H1 (cell line): ENCODE measurements around the gene PPP2R3B. TPM values are rescaled to one million over a fixed set of nuclear protein-coding genes. Genes with fewer than 3 reads are reported as not detected.

ENCODE experiments used
- CTCF ChIA-PET: fragments of 300-600 bp; sonication (Branson Sonifier 250); formaldehyde crosslinking; loops from one replicate; lab custom pipeline; 2021; ENCODE audit not compliant: partially characterized antibody; lab: Charles Lee
- POLR2A ChIA-PET: fragments of 300-600 bp; sonication (Branson Sonifier 250); formaldehyde crosslinking; loops from one replicate; lab custom pipeline; 2021; ENCODE audit warnings: inconsistent platforms; ENCODE audit not compliant: partially characterized antibody; lab: Charles Lee
- DNase-seq, 2 experiments: peaks; one replicate each; pipeline versions ENCODE4 v3.0.0 to v3.0.0-alpha.2; 2010 to 2022; ENCODE audit warnings: low spot score in 2 of 2, low read depth in 1 of 2, mixed read lengths in 1 of 2
- FAIRE-seq: peaks from 2 replicates; lab custom pipeline; 2011; peaks lifted over from hg19 to GRCh38; lab: Jason Lieb, UNC
- H2AFZ ChIP-seq: 2 replicates; pipeline ENCODE4 v1.8.1; 2012; ENCODE audit warnings: low read length, inconsistent platforms
- H2AK5ac ChIP-seq: 2 replicates; pipeline ENCODE4 v1.6.1; 2013; ENCODE audit warnings: low read depth, low read length
- H2BK120ac ChIP-seq: replicated peaks from 2 replicates; pipeline ENCODE3; 2013; ENCODE audit warnings: low read depth, low read length, inconsistent platforms
- H2BK12ac ChIP-seq: 2 replicates; pipeline ENCODE4 v1.6.1; 2013; ENCODE audit warnings: low read depth, low read length
- H2BK15ac ChIP-seq: 2 replicates; pipeline ENCODE4 v1.6.1; 2013; ENCODE audit warnings: low read length
- H2BK20ac ChIP-seq: 2 replicates; pipeline ENCODE4 v1.6.1; 2013; ENCODE audit warnings: low read length
- H2BK5ac ChIP-seq: 2 replicates; pipeline ENCODE4 v1.6.1; 2013; ENCODE audit warnings: low read depth, low read length
- H3K14ac ChIP-seq: 2 replicates; pipeline ENCODE4 v1.6.1; 2013; ENCODE audit warnings: inconsistent platforms; ENCODE audit not compliant: insufficient read length
- H3K18ac ChIP-seq: 2 replicates; pipeline ENCODE4 v1.6.1; 2013; ENCODE audit warnings: low read length; ENCODE audit errors: extremely low read depth
- H3K23ac ChIP-seq: 2 replicates; pipeline ENCODE4 v1.6.1; 2013; ENCODE audit warnings: inconsistent platforms; ENCODE audit not compliant: insufficient read length
- H3K23me2 ChIP-seq: 2 replicates; pipeline ENCODE4 v1.6.1; 2013; ENCODE audit warnings: low read depth, low read length
- H3K27ac ChIP-seq: 2 replicates; pipeline ENCODE4 v1.6.1; 2011; ENCODE audit warnings: low read depth, low read length, inconsistent platforms
- H3K27me3 ChIP-seq, 4 experiments: replicated peaks in 1 of 4; 1 replicate in 1 of 4; 2 replicates in 3 of 4; pipeline versions ENCODE4 v1.6.1 to v1.8.1; 2011 to 2013; ENCODE audit warnings: low read length in 3 of 4, mild to moderate bottlenecking in 3 of 4, inconsistent platforms in 2 of 4, mixed read lengths in 2 of 4, moderate library complexity in 1 of 4; ENCODE audit not compliant: control insufficient read depth in 3 of 4, insufficient read depth in 3 of 4; ENCODE audit errors: extremely low read depth in 1 of 4
- H3K36me3 ChIP-seq, 4 experiments: 2 replicates each; pipeline versions ENCODE4 v1.6.1 to v1.8.1; 2011 to 2013; ENCODE audit warnings: mild to moderate bottlenecking in 4 of 4, low read length in 3 of 4, moderate library complexity in 2 of 4, control low read depth in 1 of 4, inconsistent platforms in 1 of 4; ENCODE audit not compliant: insufficient read depth in 4 of 4, control insufficient read depth in 2 of 4
- H3K4ac ChIP-seq: replicated peaks from 2 replicates; pipeline ENCODE3; 2013; ENCODE audit warnings: low read length, low read depth, mixed read lengths, inconsistent platforms; ENCODE audit not compliant: insufficient read length
- H3K4me1 ChIP-seq, 4 experiments: replicated peaks in 1 of 4; 1 replicate in 1 of 4; 2 replicates in 3 of 4; pipeline versions ENCODE4 v1.6.1 to v1.8.1; 2011 to 2013; ENCODE audit warnings: low read length in 3 of 4, inconsistent platforms in 2 of 4, mixed read lengths in 1 of 4; ENCODE audit not compliant: insufficient read depth in 4 of 4, control insufficient read depth in 3 of 4
- H3K4me2 ChIP-seq, 2 experiments: 2 replicates each; pipeline versions ENCODE4 v1.6.1 to v1.8.1; 2011 to 2013; ENCODE audit warnings: low read depth in 2 of 2, low read length in 2 of 2, control low read depth in 1 of 2, inconsistent platforms in 1 of 2, mild to moderate bottlenecking in 1 of 2; ENCODE audit not compliant: insufficient read depth in 1 of 2
- H3K4me3 ChIP-seq, 4 experiments: fragments of 200-600, 300-600 bp in 1 of 4; sonication (generic), shearing (Covaris generic), sonication (Bioruptor Twin) in 1 of 4; 2 replicates each; pipeline versions ENCODE4 v1.5.1 to v1.8.1; 2011 to 2016; ENCODE audit warnings: low read length in 4 of 4, low read depth in 3 of 4, control low read depth in 2 of 4, inconsistent platforms in 2 of 4, mild to moderate bottlenecking in 2 of 4, mixed read lengths in 1 of 4, moderate library complexity in 1 of 4; ENCODE audit not compliant: insufficient read depth in 2 of 4; ENCODE audit errors: extremely low read depth in 1 of 4
- H3K56ac ChIP-seq: replicated peaks from 2 replicates; pipeline ENCODE3; 2013; ENCODE audit warnings: low read depth, mild to moderate bottlenecking, mixed read lengths, low read length, inconsistent platforms; ENCODE audit not compliant: insufficient read length
- H3K79me1 ChIP-seq: 2 replicates; pipeline ENCODE4 v1.6.1; 2013; ENCODE audit warnings: low read depth, low read length, control low read depth
- H3K79me2 ChIP-seq, 2 experiments: 2 replicates each; pipeline versions ENCODE4 v1.6.1 to v1.8.1; 2012 to 2013; ENCODE audit warnings: low read length in 2 of 2, mild to moderate bottlenecking in 2 of 2, inconsistent platforms in 1 of 2; ENCODE audit not compliant: insufficient read depth in 2 of 2, control insufficient read depth in 1 of 2
- H3K9ac ChIP-seq, 4 experiments: replicated peaks in 1 of 4; 1 replicate in 1 of 4; 2 replicates in 3 of 4; pipeline versions ENCODE4 v1.6.1 to v1.8.1; 2011 to 2013; ENCODE audit warnings: low read depth in 3 of 4, low read length in 3 of 4, control low read depth in 2 of 4, mild to moderate bottlenecking in 2 of 4, moderate library complexity in 2 of 4, inconsistent platforms in 1 of 4; ENCODE audit errors: extremely low read depth in 1 of 4
- H3K9me3 ChIP-seq, 2 experiments: 2 replicates each; pipeline versions ENCODE4 v1.6.1 to v1.8.1; 2012 to 2013; ENCODE audit warnings: mild to moderate bottlenecking in 2 of 2, moderate library complexity in 2 of 2, control low read depth in 1 of 2, inconsistent platforms in 1 of 2, low read depth in 1 of 2, low read length in 1 of 2, mixed read lengths in 1 of 2; ENCODE audit not compliant: insufficient read depth in 2 of 2
- H4K20me1 ChIP-seq, 2 experiments: replicated peaks in 1 of 2; 2 replicates each; pipeline versions ENCODE3 to v1.8.1; 2011 to 2013; ENCODE audit warnings: inconsistent platforms in 2 of 2, low read length in 2 of 2, mild to moderate bottlenecking in 1 of 2; ENCODE audit not compliant: insufficient read depth in 2 of 2, control insufficient read depth in 1 of 2
- H4K5ac ChIP-seq: 2 replicates; pipeline ENCODE4 v1.6.1; 2013; ENCODE audit warnings: low read length, low read depth, mixed read lengths, inconsistent platforms; ENCODE audit not compliant: insufficient read length
- H4K8ac ChIP-seq: 2 replicates; pipeline ENCODE4 v1.8.0; 2013; ENCODE audit warnings: mild to moderate bottlenecking, moderate library complexity, low read length, inconsistent platforms; ENCODE audit not compliant: insufficient read depth; ENCODE audit errors: extremely low read depth
- H4K91ac ChIP-seq: replicated peaks from 2 replicates; pipeline ENCODE3; 2013; ENCODE audit warnings: low read length, mixed read lengths, inconsistent platforms; ENCODE audit not compliant: insufficient read length
- CTCF ChIP-seq, 3 experiments: IDR thresholded peaks; 1 replicate in 2 of 3; 2 replicates in 1 of 3; pipeline versions ENCODE4 v1.5.1 to v1.6.1; 2011; ENCODE audit warnings: low read length in 3 of 3, mild to moderate bottlenecking in 3 of 3, inconsistent platforms in 2 of 3, low read depth in 1 of 3, moderate library complexity in 1 of 3; ENCODE audit not compliant: insufficient read depth in 1 of 3; ENCODE audit errors: control extremely low read depth in 1 of 3
- WGBS, 2 experiments: shearing (Covaris generic) in 1 of 2; methylation state at CpG; one replicate each; pipeline versions ENCODE4 v1.1.6 to v1.1.7; 2013 to 2015; ENCODE audit warnings: low lambda C conversion rate in 2 of 2, mixed read lengths in 2 of 2, inconsistent platforms in 1 of 2, low coverage in 1 of 2, missing lambda C conversion rate in 1 of 2; ENCODE audit not compliant: insufficient replicate concordance in 2 of 2, insufficient coverage in 1 of 2, insufficient read length in 1 of 2; ENCODE audit errors: extremely low coverage in 1 of 2, missing lambda C conversion rate in 1 of 2; 5-methylcytosine and 5-hydroxymethylcytosine counted together
- polyA plus RNA-seq, 7 experiments: library from polyadenylated mRNA; depleted of rRNA in 3 of 7; stranded (reverse) in 5 of 7; unstranded in 2 of 7; fragments of >200 nt in 5 of 7; fragments of 200-250 nt in 2 of 7; gene quantifications; 1 replicate in 5 of 7; 2 replicates in 1 of 7; 4 replicates in 1 of 7; pipeline versions ENCODE4 v1.2.1 to v1.2.3, GENCODE V29; 2011 to 2013; ENCODE audit warnings: missing spikeins in 2 of 7, mixed read lengths in 2 of 7
- total RNA-seq: library from RNA; stranded (reverse); fragmentation: NEBNext Ultra II Directional; extraction: Animal tissue kit (Norgen Biotek cat#: 25700); gene quantifications from 2 replicates; pipeline ENCODE4 v1.2.1, GENCODE V29; 2021

Gene PPP2R3B
- total and polyA plus RNA-seq, 2 of the 8 experiments (the other 6 are each of a cell fraction or from before 2014, with no cell fraction given): 47.6 to 86.7 TPM

GRCh38 chrX:323721-324628, 62.7 kb downstream of the PPP2R3B start:
- peak; percentile 100 for FAIRE-seq
- Histone ChIP-seq H4K8ac (no peak overlapping the region), H3K18ac (peak overlapping the region; percentile 10), H3K79me2 (peaks cover 0 to 2% of the 10 kb centered on the region in 2 experiments; a peak in 1 of 4 replicates), H3K9me3 (no peaks in the 10 kb centered on the region), H3K9ac (no peak overlapping the region), H2AK5ac (no peak overlapping the region), H3K4ac (no peak overlapping the region), H3K4me1 (peaks cover 0 to 6% (median 1%) of the 10 kb centered on the region in 4 experiments; a peak in 3 of 7 replicates), H3K23me2 (peaks cover 8% of the 10 kb centered on the region; the same call in 1 of the 2 replicates), H4K20me1 (no peaks in the 10 kb centered on the region), H2BK120ac (no peak overlapping the region), H4K91ac (no peak overlapping the region), H3K36me3 (no peaks in the 10 kb centered on the region), H3K27ac (no peak overlapping the region), H3K4me3 (no peak overlapping the region), H2BK12ac (no peak overlapping the region), H4K5ac (no peak overlapping the region), H3K56ac (no peak overlapping the region), H3K23ac (no peak overlapping the region), H2BK5ac (no peak overlapping the region), H2BK20ac (no peak overlapping the region), H2AFZ (no peak overlapping the region), H3K14ac (no peak overlapping the region), H2BK15ac (no peak overlapping the region), H3K79me1 (no peaks in the 10 kb centered on the region; the same call in 1 of the 2 replicates), H3K4me2 (no peak overlapping the region), H3K27me3 (no peaks in the 10 kb centered on the region)
- POLR2A ChIA-PET: no interaction called here
- CTCF ChIA-PET: no interaction called here
- no peak for DNase-seq
- WGBS, 2 experiments: 78% methylated on average over 30 of the region's 38 CpGs; no CpG with 5 or more reads in 1 of the 2 experiments
- peak in 1 of 3 experiments; percentile 14; a peak in 2 of 4 replicates for TF ChIP-seq CTCF (IDR thresholded peaks at IDR 0.05; ENCODE audit: control extremely low read depth in 1 of 3, insufficient read depth in 1 of 3, low read depth in 1 of 3, low read length in 3 of 3)
